HG02938 (cell line): ENCODE results near the gene HEATR9.

Experiments used
- ATAC-seq: cut with Tn5 transposase; IDR thresholded peaks from one replicate; pipeline ENCODE4 v1.9.1; 2021; ENCODE audit warnings: mild to moderate bottlenecking, moderate library complexity; ENCODE audit not compliant: unreplicated experiment

The HEATR9 gene

DNA sequence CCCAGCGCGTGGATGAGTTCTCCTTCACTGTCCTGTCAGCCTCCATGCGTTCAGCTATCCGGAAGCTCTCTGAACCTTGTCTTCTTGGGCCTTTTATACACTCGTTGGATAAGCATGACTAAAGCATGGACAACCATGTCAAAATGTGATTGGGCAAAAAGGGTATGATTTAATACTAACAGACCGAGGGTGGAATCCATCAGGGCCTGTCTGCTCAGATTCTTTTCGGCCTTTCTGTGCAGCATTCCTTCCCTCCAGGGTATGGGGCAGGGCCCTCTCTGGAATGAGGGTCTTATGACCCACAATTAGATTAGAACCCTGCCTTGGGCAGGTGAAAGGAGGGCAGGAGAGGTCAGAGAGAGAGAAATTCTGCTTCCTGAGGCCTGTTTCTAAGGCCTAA lies 25.5 kb upstream of the HEATR9 start:
- no peak for ATAC-seq

DNA sequence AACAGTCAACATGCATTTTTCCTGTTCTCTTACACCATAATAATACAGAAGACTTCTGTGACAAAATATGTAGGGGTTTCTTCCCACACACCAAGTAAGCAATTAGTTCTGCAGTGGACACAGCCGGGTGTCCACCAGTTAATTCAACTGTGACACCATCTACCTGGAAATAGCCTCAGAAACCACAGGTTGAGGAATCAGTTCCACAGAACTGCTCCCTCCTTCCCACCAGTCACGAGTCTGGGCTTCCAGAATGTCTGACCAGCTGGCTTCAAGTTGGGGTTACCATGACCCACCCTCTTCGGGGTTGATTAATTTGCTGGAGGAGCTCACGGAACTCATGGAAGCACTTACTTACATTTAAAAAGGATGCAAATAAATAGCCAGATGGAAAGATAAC lies 25.1 kb upstream of the HEATR9 start:
- ATAC-seq: no peak

DNA sequence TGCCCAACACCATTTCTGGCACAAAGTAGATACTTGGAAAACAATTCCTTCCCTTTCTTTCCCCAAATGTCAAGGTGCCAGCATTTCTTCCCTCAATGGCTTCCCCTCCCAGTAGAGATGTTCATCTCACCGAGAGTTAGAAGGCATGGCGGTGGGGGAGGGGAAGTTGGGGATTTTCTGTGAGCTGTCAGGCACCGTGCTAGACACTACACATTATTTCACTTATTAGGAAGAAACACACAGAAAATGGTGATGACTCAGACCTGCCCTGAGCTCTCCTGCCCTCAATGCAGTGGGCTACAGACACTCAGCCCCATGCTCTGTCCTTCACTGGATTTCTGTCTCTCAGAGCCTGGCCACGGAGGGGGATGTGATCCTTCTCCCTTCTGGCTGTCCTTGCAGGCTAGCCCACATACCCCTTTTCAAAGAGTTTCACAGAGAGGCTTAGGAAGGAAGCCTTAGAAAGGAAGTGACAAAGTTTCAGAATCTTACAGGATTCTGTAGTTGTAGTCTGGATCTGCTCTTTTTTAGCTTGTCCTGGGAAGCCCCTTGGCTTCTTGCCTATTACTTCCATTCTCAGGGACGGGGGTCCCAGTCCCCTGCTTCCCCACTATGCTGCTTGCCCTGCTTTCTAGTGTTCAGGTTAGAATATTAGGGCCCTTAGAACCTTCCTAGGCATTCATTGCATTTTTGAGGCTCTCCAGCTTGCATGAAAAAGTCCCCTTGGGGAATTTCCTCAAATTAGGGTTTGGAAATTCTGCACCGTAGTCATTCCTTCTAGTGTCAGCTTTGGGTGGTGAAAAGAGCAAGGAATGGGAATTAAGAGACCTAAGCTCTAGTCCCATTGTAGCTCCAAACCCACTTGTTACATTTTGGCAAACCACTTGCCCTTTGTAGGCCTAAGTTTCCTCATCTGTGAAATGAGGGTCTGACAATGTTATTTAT lies 23.7 kb upstream of the HEATR9 start:
- ATAC-seq: no peak

DNA sequence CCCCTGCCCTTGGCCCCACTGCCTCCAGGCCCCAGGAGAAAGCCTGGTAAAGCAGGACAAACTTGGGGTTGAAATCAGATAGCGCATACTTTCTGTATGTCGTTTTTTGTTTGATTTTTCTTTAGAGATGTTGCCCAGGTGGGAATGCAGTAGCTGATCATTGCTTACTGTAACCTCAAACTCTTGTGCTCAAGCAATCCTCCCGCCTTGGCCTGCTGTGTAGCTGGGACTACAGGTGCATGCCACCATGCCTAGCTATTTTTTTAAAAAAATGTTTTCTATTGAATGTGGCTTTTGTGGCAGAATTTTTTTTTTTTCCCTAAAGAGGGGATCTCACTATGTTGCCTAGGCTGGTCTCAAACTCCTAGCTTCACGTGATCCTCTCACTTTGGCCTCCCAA lies 22.6 kb upstream of the HEATR9 start:
- ATAC-seq: no peak

DNA sequence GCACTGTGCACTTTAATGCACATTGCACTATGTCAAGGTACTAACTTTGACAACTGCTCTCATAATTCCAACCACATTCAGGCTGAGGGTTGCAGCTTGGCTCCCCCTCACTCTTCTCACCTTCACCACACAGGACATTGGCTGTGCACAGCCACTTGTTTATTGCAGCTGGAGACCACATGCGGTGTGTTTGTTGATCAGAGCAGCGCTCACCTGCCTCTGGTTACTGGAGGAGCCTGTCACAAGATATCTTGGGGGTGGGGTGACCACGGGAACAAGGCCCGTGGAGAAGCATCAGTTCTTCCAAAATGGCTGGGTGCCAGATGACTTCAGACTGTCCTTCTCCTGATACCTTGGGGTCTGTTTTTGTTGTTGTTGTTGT lies 22.1 kb upstream of the HEATR9 start:
- no peak for ATAC-seq

DNA sequence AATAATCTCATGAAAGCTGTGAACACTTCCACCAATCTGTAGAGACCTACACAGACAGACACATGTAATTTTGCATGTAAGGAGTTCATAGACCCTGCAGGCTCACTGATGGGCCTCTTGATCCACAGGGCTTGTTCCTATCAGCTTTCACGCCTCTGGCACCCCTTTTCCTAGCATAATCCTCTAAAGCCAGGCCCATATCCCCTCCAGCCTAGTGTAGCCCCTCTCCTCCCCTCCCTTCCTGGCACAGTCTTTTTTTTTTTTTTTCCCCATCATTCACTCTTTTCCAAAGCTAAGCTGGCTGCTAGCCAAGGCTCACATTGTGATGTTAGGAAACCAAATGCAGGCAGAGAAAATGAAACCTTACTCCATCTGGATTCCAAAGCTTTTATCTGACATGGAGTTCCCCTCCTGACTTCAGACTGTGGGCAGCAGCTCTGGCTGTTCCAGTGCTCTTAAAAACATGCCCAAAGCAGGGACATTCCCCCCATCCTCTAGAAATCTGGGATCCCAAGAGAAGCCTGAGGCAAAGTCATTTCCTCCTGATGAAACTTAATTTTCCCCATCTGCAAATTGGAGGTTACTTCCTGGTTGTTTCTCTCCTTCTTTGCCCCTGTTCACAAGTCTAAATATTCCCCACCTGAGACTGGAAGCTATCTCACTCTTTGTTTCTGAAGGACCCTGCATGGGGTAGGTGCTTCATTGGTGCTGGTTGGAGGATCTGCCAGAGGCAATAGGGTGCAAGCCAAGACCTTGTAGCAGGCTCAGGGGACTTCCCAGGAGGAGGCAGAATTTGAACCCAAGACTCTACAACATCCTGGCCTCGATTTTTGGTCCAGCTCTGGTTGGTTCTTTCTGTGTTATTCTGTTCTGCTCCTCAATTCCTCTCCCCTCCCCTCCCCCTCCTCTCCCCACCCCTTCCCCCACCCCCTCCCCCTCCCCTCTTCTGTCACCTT lies 21.4 kb upstream of the HEATR9 start:
- ATAC-seq: no peak

DNA sequence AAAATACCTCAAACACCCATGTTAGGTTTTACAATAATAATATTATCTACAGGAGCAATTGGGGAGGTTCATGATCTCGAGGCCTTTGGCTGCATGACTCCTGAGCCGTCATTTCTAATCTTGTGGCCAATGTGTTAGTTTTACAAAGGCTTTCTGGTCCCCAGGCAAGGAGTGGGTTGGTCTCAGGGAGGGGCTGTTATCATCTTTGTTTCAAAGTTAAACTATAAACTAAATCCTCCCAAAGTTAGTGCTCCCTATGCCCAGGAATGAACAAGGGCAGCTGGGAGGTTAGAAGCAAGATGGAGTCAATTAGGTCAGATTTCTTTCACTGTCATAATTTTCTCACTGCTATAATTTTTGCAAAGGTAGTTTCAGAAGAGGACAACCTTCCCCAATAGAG lies 20.6 kb upstream of the HEATR9 start:
- ATAC-seq: no peak

DNA sequence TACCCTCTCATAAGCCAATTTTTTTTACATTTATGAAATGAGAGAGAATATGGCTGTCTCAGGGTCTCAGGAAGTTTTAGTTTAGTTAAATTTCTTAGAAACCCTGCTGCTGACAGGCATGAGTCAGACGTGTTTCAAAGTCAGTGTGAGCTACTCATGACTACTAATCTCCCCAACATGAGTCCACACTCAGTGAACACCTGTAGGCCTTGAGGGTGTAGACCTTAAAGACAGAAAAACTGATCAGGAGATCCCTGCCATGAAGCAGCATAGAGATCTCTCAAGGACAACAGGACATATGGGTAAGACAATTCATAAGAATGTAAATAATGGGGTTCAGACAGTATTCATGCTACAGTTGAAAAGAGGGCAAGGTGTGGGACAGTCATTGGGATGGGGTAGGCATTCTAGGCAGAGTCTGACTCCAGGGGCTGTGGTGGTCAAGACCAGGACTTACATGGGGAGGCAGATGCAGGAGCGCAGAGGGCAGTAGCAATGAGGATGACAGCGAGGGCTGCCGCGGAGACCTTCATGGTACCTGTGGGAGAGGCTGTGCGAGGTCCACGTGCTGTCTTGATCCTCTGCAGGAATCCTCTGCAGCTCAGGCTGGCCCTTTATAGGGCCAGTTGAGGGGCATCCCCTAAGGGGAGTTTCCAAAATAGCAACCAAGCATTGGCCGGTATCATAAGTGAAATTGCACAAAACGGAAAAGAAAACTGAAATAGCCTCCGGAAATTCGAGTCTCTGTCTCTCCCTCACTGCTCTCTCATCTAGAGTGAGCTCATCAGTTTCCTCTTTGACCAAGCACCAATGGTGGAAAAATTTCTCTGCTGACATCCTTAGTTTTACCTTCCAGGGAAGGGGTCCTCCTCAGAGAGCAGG lies 11.3 kb upstream of the HEATR9 start, which contains the start of gene CCL5:
Gene CCL5, minus strand, starts transcription at position 588 of the 882 bp plus-strand sequence.
- peak; percentile 79 for ATAC-seq

DNA sequence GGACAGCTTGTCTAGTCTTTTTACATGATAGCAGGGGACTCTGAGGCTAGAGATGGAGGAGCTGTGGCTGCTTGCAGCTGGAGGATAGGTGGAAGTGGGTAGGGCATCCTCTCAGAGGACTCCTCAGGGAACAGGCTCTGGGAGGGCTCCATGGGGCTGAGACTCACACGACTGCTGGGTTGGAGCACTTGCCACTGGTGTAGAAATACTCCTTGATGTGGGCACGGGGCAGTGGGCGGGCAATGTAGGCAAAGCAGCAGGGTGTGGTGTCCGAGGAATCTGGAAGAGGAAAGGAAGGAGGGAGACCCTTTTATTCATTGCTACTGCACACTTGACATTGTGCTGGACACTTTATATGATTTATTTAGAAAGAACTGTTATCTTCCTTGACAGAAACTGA lies 9.7 kb upstream of the HEATR9 start:
- no peak for ATAC-seq

DNA sequence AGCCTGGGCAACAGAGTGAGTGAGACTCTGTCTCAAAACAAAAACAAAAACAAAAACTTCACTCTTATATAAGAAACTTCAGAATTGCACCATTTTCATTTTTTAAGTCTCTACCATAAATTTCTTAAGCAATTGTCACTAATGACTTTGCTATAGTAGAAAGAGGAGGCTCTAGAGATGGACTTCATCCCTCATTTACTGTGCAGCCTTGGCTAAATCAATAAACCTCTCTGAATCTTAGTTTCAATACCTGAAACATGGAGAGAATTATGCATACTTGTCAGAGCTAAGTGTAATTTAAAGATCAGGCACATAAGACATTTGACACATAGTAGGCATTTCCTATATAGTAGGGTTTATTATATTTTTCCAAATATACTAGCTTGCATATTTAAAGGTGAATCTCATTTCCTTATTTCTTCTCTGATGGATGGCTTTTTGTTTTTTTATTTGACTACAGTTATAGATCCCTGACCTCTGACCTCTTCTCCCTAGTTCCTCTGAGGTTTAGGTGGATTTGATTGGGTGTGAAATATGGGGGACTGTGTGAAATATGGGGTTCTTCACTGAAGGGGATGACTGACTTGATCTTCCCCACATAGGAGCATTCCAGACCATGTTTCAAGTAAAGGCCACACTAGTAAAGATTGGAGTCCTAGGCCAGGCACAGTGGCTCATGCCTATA lies 8.8 kb upstream of the HEATR9 start:
- ATAC-seq: no peak

DNA sequence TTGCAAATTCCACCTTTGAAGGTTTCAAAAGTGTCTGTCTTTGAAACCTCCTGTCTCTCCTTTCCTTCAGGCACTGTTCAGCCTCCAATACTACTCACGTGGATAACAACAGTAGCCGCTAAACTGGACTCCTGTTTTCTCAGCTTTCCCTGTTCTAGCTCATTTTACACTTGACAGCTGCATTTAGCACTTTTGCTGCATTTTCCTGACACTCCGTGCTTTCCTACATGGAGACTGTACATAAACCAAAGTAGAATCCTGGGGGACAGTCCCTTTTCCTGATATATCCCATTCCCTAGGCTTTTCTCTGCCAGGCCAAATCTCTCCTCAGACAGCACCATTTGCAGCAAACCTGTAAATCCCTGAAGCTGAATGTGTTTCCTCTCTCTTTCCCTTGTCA lies 7.8 kb upstream of the HEATR9 start:
- no peak for ATAC-seq

DNA sequence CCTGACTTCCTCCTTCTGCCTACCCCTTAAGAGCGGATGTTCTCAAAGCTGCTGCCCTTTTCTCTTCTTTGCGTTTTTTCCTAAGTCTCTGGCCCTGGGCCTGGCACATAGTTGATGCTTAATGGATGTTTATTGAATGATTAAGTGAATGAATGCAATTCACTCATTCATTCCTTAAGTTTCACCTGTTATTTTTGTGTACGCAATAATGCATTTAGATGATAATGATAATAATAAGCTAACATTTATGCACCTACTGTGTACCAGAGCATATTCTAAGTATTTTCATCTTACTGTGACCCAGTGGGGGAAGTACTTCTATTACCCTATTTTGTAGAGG lies 7.1 kb upstream of the HEATR9 start:
- no peak for ATAC-seq

DNA sequence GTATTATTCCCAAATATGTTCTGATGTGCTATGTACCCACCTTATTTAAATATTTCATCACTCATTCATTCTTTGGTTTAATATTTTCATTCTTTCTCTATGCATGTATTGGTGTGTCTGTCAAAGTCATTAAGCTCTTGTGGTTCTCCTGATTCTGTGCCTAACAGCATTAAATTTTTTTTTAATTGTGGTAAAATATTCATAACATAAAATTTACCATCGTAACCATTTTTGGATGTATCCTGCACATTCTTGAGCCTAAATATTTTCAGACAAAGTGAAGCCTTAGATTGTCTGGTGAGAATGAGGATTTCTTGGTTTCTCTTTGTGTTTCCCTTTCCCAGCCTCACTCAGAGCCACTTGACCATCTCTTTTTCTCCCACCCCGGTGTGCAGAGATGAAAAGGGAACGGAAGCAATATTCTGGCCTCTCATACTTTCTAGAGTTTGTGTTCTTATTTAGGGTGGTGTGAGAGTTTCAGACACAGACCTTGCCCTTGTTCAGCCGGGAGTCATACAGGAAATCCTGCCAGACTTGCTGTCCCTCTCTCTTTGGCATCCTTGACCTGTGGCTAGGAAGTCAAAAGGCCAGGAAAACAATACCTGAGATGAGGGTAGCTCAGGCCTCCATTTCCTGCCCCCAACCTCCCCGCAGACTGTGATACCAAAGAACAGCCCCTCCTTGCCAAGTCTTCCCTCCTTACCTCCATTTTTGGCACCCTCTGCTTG lies 6.5 kb upstream of the HEATR9 start:
- no peak for ATAC-seq

DNA sequence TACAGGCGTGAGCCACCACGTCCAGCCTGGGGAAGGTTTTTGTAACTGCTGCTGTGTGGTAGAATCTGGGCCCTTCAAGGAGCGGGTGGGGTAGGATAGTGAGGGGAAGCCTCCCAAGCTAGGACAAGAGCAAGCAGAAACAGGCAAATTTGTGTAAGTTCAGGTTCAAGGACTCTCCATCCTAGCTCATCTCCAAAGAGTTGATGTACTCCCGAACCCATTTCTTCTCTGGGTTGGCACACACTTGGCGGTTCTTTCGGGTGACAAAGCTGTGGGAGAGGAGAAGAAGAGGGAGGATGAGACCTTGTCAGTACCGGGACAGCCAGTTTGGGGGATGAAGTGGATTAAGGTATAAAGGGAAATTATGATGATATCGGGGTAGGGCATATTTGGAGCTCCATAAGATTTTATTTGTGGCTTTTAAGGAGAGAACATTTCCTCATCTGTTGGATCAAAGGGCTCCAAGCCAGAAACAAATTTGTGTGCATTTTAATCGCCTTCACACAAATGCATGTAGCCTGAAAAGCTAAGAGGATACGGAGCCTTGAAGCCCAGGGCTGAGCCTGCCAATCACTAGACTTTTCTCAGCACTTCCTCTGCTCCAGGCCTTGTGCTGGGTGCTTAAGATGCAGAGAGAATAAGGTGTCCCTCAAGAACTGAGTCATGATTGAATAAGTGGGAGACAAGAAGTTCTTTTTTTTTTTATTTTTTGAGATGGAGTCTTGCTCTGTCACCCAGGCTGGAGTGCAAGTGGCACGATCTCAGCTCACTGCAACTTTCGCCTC lies 3.7 kb upstream of the HEATR9 start:
- ATAC-seq: no peak

DNA sequence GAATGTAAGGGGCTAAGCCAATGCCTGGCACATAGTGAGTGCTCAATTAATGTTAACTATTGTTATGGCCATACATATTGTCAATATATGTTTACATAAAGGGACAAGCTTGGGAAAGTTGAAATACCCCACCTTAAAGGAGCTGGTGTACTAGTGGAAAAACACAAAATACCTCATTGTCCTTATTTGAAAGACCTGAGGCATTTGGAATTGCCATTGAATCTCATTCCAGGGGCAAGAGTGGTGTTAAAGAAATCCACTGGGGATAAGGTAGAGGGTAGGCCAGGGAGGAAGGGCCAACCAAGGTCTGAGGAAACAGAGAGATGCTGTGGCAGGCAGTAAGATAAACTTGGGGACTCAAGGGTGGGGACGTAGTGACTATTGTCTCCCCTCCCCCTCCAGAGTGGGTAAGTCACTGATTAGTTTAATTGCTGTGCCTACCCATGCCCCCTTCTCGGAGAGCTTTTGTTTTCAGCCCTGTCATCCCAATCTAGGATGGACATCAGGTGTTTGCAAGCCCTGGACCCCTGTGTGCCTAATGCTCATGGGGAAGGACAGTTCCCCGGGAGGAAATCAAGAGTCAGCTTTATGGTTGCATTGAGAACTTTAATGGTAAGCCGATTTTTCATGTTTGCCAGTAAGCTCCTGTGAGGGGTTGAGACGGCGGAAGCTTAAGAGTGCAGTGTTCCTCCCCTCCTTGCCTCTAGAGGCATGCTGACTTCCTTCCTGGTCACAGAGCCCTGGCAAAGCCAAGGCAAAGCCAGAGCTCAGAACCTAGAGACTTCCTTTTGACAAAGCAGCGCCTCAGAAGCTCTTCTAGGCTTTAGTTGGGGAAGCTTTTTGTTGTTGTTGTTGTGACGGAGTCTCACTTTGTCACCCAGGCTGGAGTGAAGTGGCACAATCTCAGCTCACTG lies 2.5 kb upstream of the HEATR9 start:
- no peak for ATAC-seq

DNA sequence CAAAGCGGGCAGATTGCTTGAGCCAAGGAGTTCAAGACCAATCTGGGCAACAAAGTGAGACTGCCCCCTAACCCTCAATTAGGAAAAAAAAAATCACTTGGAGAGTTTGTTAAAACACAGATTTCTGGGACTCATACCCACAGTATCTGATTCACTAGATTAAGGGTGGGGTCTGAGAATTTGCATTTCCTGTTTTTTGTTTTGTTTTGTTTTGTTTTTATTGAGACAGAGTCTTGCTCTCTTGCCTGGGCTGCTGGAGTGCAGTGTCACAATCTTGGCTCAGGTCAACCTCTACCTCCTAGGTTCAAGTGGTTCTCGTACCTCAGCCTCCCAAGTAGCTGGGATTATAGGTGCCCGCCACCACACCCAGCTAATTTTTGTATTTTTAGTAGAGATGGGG lies 1.1 kb downstream of the HEATR9 start:
- no peak for ATAC-seq

DNA sequence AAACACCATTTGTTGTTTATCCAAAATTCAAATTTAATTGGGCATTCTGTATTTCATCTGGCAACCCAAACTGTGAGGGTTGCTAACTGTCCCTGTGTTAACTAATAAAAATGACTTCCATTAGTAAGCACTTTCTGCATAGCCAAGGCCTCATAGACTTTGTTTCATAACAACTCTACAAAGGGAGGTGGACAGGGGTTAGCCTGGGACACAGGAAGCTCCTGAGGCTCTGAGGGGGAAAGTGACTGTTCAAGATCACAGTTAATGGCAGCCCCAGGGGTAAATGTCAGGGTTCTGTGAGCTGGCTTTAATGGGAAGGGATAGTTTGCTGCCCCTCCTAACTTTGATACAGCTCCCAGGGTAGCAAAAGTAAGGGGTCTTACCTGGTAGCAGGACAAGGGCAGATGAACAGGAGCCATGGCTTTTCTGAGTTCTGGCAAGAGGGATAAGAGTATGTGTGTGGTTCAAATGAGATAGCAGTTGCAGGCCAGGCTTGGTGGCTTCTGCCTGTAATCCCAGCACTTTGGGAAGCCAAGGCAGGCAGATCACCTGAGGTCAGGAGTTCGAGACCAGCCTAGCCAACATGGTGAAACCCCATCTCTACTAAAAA lies 2.2 kb downstream of the HEATR9 start:
- no peak for ATAC-seq
